Mucosa of rectum (tissue), 2 donors: ENCODE measurements around the gene SHF.

ENCODE experiments used
- H3K27ac ChIP-seq, 2 donors: one replicate each; pipeline ENCODE4 v1.7.0; 2013; ENCODE audit warnings: inconsistent platforms in 2 of 2, low read depth in 2 of 2, low read length in 2 of 2
- H3K27me3 ChIP-seq, 2 donors: one replicate each; pipeline ENCODE4 v1.7.0; 2013; ENCODE audit warnings: low read length in 2 of 2; ENCODE audit not compliant: control insufficient read depth in 2 of 2, insufficient read depth in 2 of 2
- H3K36me3 ChIP-seq, 2 donors: one replicate each; pipeline ENCODE4 v1.7.0; 2013; ENCODE audit warnings: low read length in 2 of 2; ENCODE audit not compliant: control insufficient read depth in 2 of 2, insufficient read depth in 2 of 2
- H3K4me1 ChIP-seq, 2 donors: one replicate each; pipeline ENCODE4 v1.7.0; 2013; ENCODE audit warnings: low read length in 2 of 2, mild to moderate bottlenecking in 1 of 2; ENCODE audit not compliant: control insufficient read depth in 2 of 2, insufficient read depth in 2 of 2
- H3K4me3 ChIP-seq, 2 donors: one replicate each; pipeline ENCODE4 v1.7.0; 2013; ENCODE audit warnings: low read length in 2 of 2
- H3K9ac ChIP-seq, 2 donors: one replicate each; pipeline ENCODE4 v1.7.0; 2013; ENCODE audit warnings: low read length in 2 of 2, low read depth in 1 of 2, mild to moderate bottlenecking in 1 of 2
- H3K9me3 ChIP-seq, 2 donors: one replicate each; pipeline ENCODE4 v1.7.0; 2013; ENCODE audit warnings: low read length in 2 of 2; ENCODE audit not compliant: control insufficient read depth in 2 of 2
- donor health status: healthy.
- donor health status: Normal muscosa, but diverticular disease.

The SHF gene

GRCh38 chr15:45147606-45148005 is 40.2 kb downstream of the SHF start:
- H3K9me3 ChIP-seq: no peaks in the 10 kb centered on the region
- H3K36me3 ChIP-seq: no peaks in the 10 kb centered on the region
- H3K4me3 ChIP-seq: no peak overlapping the region
- H3K27ac ChIP-seq: no peak overlapping the region
- H3K4me1 ChIP-seq: peaks cover 3 to 6% of the 10 kb centered on the region in 2 donors
- no peak overlapping the region for H3K9ac ChIP-seq
- no peaks in the 10 kb centered on the region for H3K27me3 ChIP-seq

GRCh38 chr15:45146405-45146804 is 41.4 kb downstream of the SHF start:
- Histone ChIP-seq H3K9ac (no peak overlapping the region), H3K4me3 (no peak overlapping the region), H3K36me3 (no peaks in the 10 kb centered on the region), H3K27ac (no peak overlapping the region), H3K4me1 (peaks cover 3 to 6% of the 10 kb centered on the region in 2 donors), H3K9me3 (no peaks in the 10 kb centered on the region), H3K27me3 (no peaks in the 10 kb centered on the region)

- no peaks in the 10 kb centered on the region for H3K9me3 ChIP-seq
- H3K27me3 ChIP-seq: no peaks in the 10 kb centered on the region
- H3K27ac ChIP-seq: no peak overlapping the region
- H3K36me3 ChIP-seq: no peaks in the 10 kb centered on the region
- no peak overlapping the region for H3K4me3 ChIP-seq
- H3K4me1 ChIP-seq: peaks cover 3 to 6% of the 10 kb centered on the region in 2 donors
- H3K9ac ChIP-seq: no peak overlapping the region
These were observed 43.0 kb downstream of the SHF start for GRCh38 chr15:45144775-45145174.

GRCh38 chr15:45143946-45144345 is 43.8 kb downstream of the SHF start:
- Histone ChIP-seq H3K4me1 (peaks cover 3 to 6% of the 10 kb centered on the region in 2 donors), H3K27me3 (no peaks in the 10 kb centered on the region), H3K36me3 (no peaks in the 10 kb centered on the region), H3K9me3 (no peaks in the 10 kb centered on the region), H3K4me3 (no peak overlapping the region), H3K9ac (no peak overlapping the region), H3K27ac (no peak overlapping the region)

- Histone ChIP-seq H3K4me3 (no peak overlapping the region), H3K9ac (no peak overlapping the region), H3K27ac (no peak overlapping the region), H3K36me3 (no peaks in the 10 kb centered on the region), H3K27me3 (no peaks in the 10 kb centered on the region), H3K4me1 (peaks cover 3 to 6% of the 10 kb centered on the region in 2 donors), H3K9me3 (no peaks in the 10 kb centered on the region)
These were observed 44.7 kb downstream of the SHF start for GRCh38 chr15:45143056-45143455.

GRCh38 chr15:45141386-45141785 is 46.4 kb downstream of the SHF start:
- H3K27ac ChIP-seq: no peak overlapping the region
- H3K4me1 ChIP-seq: peaks cover 3 to 4% of the 10 kb centered on the region in 2 donors
- H3K9ac ChIP-seq: no peak overlapping the region
- H3K9me3 ChIP-seq: no peaks in the 10 kb centered on the region
- peaks cover 0 to 5% of the 10 kb centered on the region in 2 donors for H3K27me3 ChIP-seq
- H3K36me3 ChIP-seq: no peaks in the 10 kb centered on the region
- H3K4me3 ChIP-seq: no peak overlapping the region

- Histone ChIP-seq H3K9ac (no peak overlapping the region), H3K4me3 (no peak overlapping the region), H3K36me3 (no peaks in the 10 kb centered on the region), H3K4me1 (no peaks in the 10 kb centered on the region), H3K27ac (no peak overlapping the region), H3K27me3 (peaks cover 3 to 7% of the 10 kb centered on the region in 2 donors), H3K9me3 (no peaks in the 10 kb centered on the region)
These were observed 47.1 kb downstream of the SHF start for GRCh38 chr15:45140557-45141250.

GRCh38 chr15:45139770-45140169 is 48.0 kb downstream of the SHF start:
- Histone ChIP-seq H3K4me3 (no peak overlapping the region), H3K27ac (no peak overlapping the region), H3K9ac (no peak overlapping the region), H3K4me1 (peaks cover 2 to 3% of the 10 kb centered on the region in 2 donors), H3K36me3 (no peaks in the 10 kb centered on the region), H3K27me3 (peaks cover 3 to 10% of the 10 kb centered on the region in 2 donors), H3K9me3 (no peaks in the 10 kb centered on the region)

GRCh38 chr15:45138814-45139765 is 48.7 kb downstream of the SHF start:
- Histone ChIP-seq H3K27ac (no peak overlapping the region), H3K4me1 (peaks cover 2 to 3% of the 10 kb centered on the region in 2 donors), H3K36me3 (no peaks in the 10 kb centered on the region), H3K4me3 (no peak overlapping the region), H3K27me3 (peaks cover 3 to 14% of the 10 kb centered on the region in 2 donors), H3K9ac (no peak overlapping the region), H3K9me3 (no peaks in the 10 kb centered on the region)

GRCh38 chr15:45137703-45138102 is 50.1 kb downstream of the SHF start:
- Histone ChIP-seq H3K27me3 (peaks cover 10 to 18% of the 10 kb centered on the region in 2 donors), H3K4me3 (no peak overlapping the region), H3K9ac (no peak overlapping the region), H3K27ac (no peak overlapping the region), H3K4me1 (peaks cover 2 to 3% of the 10 kb centered on the region in 2 donors), H3K9me3 (no peaks in the 10 kb centered on the region), H3K36me3 (no peaks in the 10 kb centered on the region)
